Measurements from ENCODE around the gene BCAN. TPM values are rescaled to one million over a fixed set of nuclear protein-coding genes. Genes with fewer than 3 reads are reported as not detected.

The BCAN gene
- total and polyA plus RNA-seq, 2 experiments from 2014 or later: 0.23 to 0.86 TPM

GRCh38 chr1:156652131-156652991 is 10.4 kb downstream of the BCAN start:
- no peak for TF ChIP-seq CTCF (IDR thresholded peaks at IDR 0.05; ENCODE audit: low read depth, low read length)
- Histone ChIP-seq H3K4me3 (no peak overlapping the region), H3K9me3 (ENCODE audit: low read depth) (no peaks in the 10 kb centered on the region), H3K27me3 (peaks cover 93% of the 10 kb centered on the region), H3K4me1 (ENCODE audit: low read depth) (peaks cover 7% of the 10 kb centered on the region), H3K27ac (no peak overlapping the region), H3K36me3 (no peaks in the 10 kb centered on the region)
- peak; percentile 64 to 90 for DNase-seq (ENCODE audit: low read depth in 1 of 2, low spot score in 1 of 2)

DNA sequence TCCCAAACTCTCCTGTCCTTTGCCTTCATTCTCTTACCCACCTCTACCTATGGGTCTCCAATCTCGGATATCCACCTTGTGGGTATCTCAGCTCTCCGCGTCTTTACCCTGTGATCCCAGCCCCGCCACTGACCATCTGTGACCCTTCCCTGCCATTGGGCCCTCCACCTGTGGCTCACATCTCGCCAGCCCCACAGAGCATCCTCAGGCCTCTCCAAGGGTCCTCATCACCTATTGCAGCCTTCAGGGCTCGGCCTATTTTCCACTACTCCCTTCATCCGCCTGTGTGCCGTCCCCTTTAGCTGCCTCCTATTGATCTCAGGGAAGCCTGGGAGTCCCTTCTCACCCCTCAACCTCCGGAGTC is 11.1 kb downstream of the BCAN start:
- Histone ChIP-seq H3K4me3 (no peak overlapping the region), H3K36me3 (no peaks in the 10 kb centered on the region), H3K27me3 (peaks cover 90% of the 10 kb centered on the region), H3K4me1 (ENCODE audit: low read depth) (peaks cover 7% of the 10 kb centered on the region), H3K9me3 (ENCODE audit: low read depth) (no peaks in the 10 kb centered on the region), H3K27ac (no peak overlapping the region)
- TF ChIP-seq CTCF (IDR thresholded peaks at IDR 0.05; ENCODE audit: low read depth, low read length): no peak
- no peak for DNase-seq (ENCODE audit: low read depth in 1 of 2, low spot score in 1 of 2)

GRCh38 chr1:156654700-156655099 is 12.8 kb downstream of the BCAN start:
- no peak overlapping the region for H3K4me3 ChIP-seq
- H3K36me3 ChIP-seq: no peaks in the 10 kb centered on the region
- no peak for DNase-seq (ENCODE audit: low read depth in 1 of 2, low spot score in 1 of 2)
- H3K27me3 ChIP-seq: peaks cover 79% of the 10 kb centered on the region
- no peaks in the 10 kb centered on the region for H3K9me3 ChIP-seq (ENCODE audit: low read depth)
- TF ChIP-seq CTCF (IDR thresholded peaks at IDR 0.05; ENCODE audit: low read depth, low read length): no peak
- no peak overlapping the region for H3K27ac ChIP-seq
- peaks cover 7% of the 10 kb centered on the region for H3K4me1 ChIP-seq (ENCODE audit: low read depth)

DNA sequence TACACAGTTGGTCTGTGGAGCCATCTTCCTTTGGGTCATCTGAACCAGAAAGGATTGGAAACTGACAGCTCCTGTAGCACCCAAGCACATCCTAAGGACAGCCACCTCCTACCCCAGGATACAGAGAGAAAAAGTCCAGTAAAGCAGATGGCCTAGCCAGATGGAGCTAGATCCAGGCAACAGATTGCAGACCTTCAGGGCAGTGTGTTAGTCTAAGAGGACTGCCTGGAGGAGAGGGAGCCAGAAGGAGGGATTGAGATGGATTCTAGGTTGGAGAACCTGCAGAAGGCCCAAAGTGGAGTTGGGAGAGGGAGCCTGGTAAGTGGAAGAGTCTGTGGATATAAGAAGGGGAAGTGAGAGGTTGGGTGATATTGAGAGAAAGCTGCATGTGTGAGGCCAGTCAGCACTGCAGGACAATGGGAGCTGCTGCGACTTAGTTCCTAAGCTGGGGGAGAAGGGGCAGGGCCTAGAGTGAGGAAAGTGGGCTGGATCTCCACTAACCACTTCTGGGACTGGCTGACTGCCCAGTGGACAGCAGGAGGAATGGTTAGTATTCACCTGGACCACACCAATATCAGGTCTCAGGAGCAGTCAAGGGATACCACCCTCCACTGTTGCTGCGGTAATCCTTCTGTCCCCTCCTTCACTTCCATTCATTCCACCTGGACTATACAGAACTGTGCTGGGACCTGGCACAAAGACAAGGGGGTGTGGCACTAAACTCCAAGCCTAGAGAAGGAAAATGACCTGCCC is 13.4 kb downstream of the BCAN start:
- Histone ChIP-seq H3K27me3 (peaks cover 72% of the 10 kb centered on the region), H3K4me1 (ENCODE audit: low read depth) (peaks cover 8% of the 10 kb centered on the region), H3K9me3 (ENCODE audit: low read depth) (no peaks in the 10 kb centered on the region), H3K27ac (no peak overlapping the region), H3K36me3 (no peaks in the 10 kb centered on the region), H3K4me3 (no peak overlapping the region)
- no peak for TF ChIP-seq CTCF (IDR thresholded peaks at IDR 0.05; ENCODE audit: low read depth, low read length)
- no peak for DNase-seq (ENCODE audit: low read depth in 1 of 2, low spot score in 1 of 2)

GRCh38 chr1:156655904-156656516 is 14.1 kb downstream of the BCAN start:
- peaks cover 15% of the 10 kb centered on the region for H3K4me1 ChIP-seq (ENCODE audit: low read depth)
- no peaks in the 10 kb centered on the region for H3K9me3 ChIP-seq (ENCODE audit: low read depth)
- no peak overlapping the region for H3K27ac ChIP-seq
- TF ChIP-seq CTCF (IDR thresholded peaks at IDR 0.05; ENCODE audit: low read depth, low read length): no peak
- peaks cover 66% of the 10 kb centered on the region for H3K27me3 ChIP-seq
- DNase-seq (ENCODE audit: low read depth in 1 of 2, low spot score in 1 of 2): no peak
- H3K4me3 ChIP-seq: no peak overlapping the region
- H3K36me3 ChIP-seq: no peaks in the 10 kb centered on the region
